Measurements from ENCODE around the gene YIPF1.

- TF ChIP-seq, protein P1, sequence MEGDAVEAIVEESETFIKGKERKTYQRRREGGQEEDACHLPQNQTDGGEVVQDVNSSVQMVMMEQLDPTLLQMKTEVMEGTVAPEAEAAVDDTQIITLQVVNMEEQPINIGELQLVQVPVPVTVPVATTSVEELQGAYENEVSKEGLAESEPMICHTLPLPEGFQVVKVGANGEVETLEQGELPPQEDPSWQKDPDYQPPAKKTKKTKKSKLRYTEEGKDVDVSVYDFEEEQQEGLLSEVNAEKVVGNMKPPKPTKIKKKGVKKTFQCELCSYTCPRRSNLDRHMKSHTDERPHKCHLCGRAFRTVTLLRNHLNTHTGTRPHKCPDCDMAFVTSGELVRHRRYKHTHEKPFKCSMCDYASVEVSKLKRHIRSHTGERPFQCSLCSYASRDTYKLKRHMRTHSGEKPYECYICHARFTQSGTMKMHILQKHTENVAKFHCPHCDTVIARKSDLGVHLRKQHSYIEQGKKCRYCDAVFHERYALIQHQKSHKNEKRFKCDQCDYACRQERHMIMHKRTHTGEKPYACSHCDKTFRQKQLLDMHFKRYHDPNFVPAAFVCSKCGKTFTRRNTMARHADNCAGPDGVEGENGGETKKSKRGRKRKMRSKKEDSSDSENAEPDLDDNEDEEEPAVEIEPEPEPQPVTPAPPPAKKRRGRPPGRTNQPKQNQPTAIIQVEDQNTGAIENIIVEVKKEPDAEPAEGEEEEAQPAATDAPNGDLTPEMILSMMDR (conservative IDR thresholded peaks at IDR 0.05; ENCODE audit: low read depth, low read length) = no peak
- TF ChIP-seq EZH2 (IDR thresholded peaks at IDR 0.05; ENCODE audit: low read length, unreplicated experiment) = no peak
- no peak for TF ChIP-seq EZH2phosphoT487 (IDR thresholded peaks at IDR 0.05; ENCODE audit: borderline replicate concordance, low read length)
Observed at GRCh38 chr1:53889304-53890298, at the start of gene YIPF1.

All from PC-3 (cell line).